B cell (primary cell): ENCODE data around the gene MEPCE.
"Not testable (repeated sequence)": the region's sequence is repeated elsewhere in the genome, so short reads cannot be mapped to it uniquely, and the experiment has no call there.

Experiments
- CTCF ChIP-seq: fragments of 200-600 bp; IDR thresholded peaks from one replicate; pipeline ENCODE4 v1.8.0; 2022; ENCODE audit warnings: antibody characterized with exemption, mild to moderate bottlenecking
- EZH2 ChIP-seq: IDR thresholded peaks from 2 replicates; pipeline ENCODE4 v1.6.1; 2012; ENCODE audit warnings: borderline replicate concordance, low read depth, mild to moderate bottlenecking, moderate library complexity, low read length; ENCODE audit not compliant: insufficient read depth, poor library complexity, severe bottlenecking

GRCh38 chr7:100438731-100439130 lies 9.1 kb downstream of the MEPCE start:
- not testable (repeated sequence) for TF ChIP-seq CTCF, EZH2
